Measurements from ENCODE around the gene TAOK3. TPM values are rescaled to one million over a fixed set of nuclear protein-coding genes. Genes with fewer than 3 reads are reported as not detected.
"Not testable (repeated sequence)": the region's sequence is repeated elsewhere in the genome, so short reads cannot be mapped to it uniquely, and the experiment has no call there.

TAOK3 gene
- total RNA-seq, 1 donor, result 34.5 TPM

GRCh38 chr12:118319627-118320026 lies 53.1 kb downstream of the TAOK3 start:
- no peak overlapping the region for H3K4me3 ChIP-seq (ENCODE audit: low read depth, low read length)
- TF ChIP-seq CTCF (IDR thresholded peaks at IDR 0.05; ENCODE audit: insufficient read depth, low read depth, low read length), result no peak
- no peak for DNase-seq (ENCODE audit: low read depth)

GRCh38 chr12:118318744-118319143 lies 54.0 kb downstream of the TAOK3 start:
- no peak for TF ChIP-seq CTCF (IDR thresholded peaks at IDR 0.05; ENCODE audit: insufficient read depth, low read depth, low read length)
- no peak overlapping the region for H3K4me3 ChIP-seq (ENCODE audit: low read depth, low read length)
- no peak for DNase-seq (ENCODE audit: low read depth)

GRCh38 chr12:118317729-118318128 lies 55.0 kb downstream of the TAOK3 start:
- no peak for DNase-seq (ENCODE audit: low read depth)
- TF ChIP-seq CTCF (IDR thresholded peaks at IDR 0.05; ENCODE audit: insufficient read depth, low read depth, low read length), result no peak
- H3K4me3 ChIP-seq (ENCODE audit: low read depth, low read length), result no peak overlapping the region

GRCh38 chr12:118315821-118316220 lies 56.9 kb downstream of the TAOK3 start:
- no peak for DNase-seq (ENCODE audit: low read depth)

GRCh38 chr12:118312578-118312977 lies 60.1 kb downstream of the TAOK3 start:
- DNase-seq (ENCODE audit: low read depth), result no peak
- no peak for TF ChIP-seq CTCF (IDR thresholded peaks at IDR 0.05; ENCODE audit: insufficient read depth, low read depth, low read length)
- H3K4me3 ChIP-seq (ENCODE audit: low read depth, low read length), result no peak overlapping the region

More at GRCh38 chr12:118315821-118316220, 56.9 kb downstream of the TAOK3 start:
- no peak overlapping the region for H3K4me3 ChIP-seq (ENCODE audit: low read depth, low read length)
- no peak for TF ChIP-seq CTCF (IDR thresholded peaks at IDR 0.05; ENCODE audit: insufficient read depth, low read depth, low read length)

GRCh38 chr12:118311666-118312065 lies 61.0 kb downstream of the TAOK3 start:
- no peak for TF ChIP-seq CTCF (IDR thresholded peaks at IDR 0.05; ENCODE audit: insufficient read depth, low read depth, low read length)
- H3K4me3 ChIP-seq (ENCODE audit: low read depth, low read length), result no peak overlapping the region
- DNase-seq (ENCODE audit: low read depth), result no peak

GRCh38 chr12:118310320-118310719 lies 62.4 kb downstream of the TAOK3 start:
- no peak for DNase-seq (ENCODE audit: low read depth)
- H3K4me3 ChIP-seq (ENCODE audit: low read depth, low read length), result no peak overlapping the region
- TF ChIP-seq CTCF (IDR thresholded peaks at IDR 0.05; ENCODE audit: insufficient read depth, low read depth, low read length), result no peak

GRCh38 chr12:118308006-118308405 lies 64.7 kb downstream of the TAOK3 start:
- DNase-seq (ENCODE audit: low read depth); H3K4me3 ChIP-seq (ENCODE audit: low read depth, low read length): not testable (repeated sequence)
